ENCODE measurements around the gene HACD4. TPM values are rescaled to one million over a fixed set of nuclear protein-coding genes. Genes with fewer than 3 reads are reported as not detected.

Gene HACD4
- total RNA-seq, 1 donor, result 8.3 TPM

DNA sequence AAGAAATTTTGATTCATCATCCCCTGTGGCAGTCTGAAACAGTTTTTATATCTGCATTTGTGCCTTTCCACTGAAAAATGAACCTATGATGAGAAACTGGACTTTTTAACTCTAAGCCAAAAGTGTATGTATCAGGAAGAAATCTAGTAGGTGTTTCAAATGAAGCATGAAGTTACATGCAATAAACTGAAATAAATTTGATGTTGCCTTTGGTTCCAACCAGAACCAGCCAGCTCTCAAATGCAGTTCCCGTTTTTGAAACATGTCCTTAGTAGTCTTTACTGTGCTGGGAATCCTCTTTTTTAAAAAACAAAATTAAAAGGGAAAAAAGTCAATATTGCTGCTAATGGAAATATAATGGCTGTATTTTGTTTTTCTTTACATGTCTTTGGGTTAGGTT is 43.9 kb downstream of the HACD4 start:
- no peak for DNase-seq (ENCODE audit: insufficient read length, low spot score, missing footprints)
- Histone ChIP-seq H3K79me2 (ENCODE audit: insufficient read depth, low read length) (no peaks in the 10 kb centered on the region), H3K27me3 (ENCODE audit: insufficient read depth, low read length) (no peaks in the 10 kb centered on the region), H3K27ac (ENCODE audit: low read depth, low read length) (no peak overlapping the region), H3K36me3 (ENCODE audit: insufficient read depth, low read length) (peaks cover 18% of the 10 kb centered on the region), H2AFZ (ENCODE audit: low read length) (no peak overlapping the region), H3K4me3 (ENCODE audit: insufficient read depth, low read length) (no peak overlapping the region), H3K4me2 (ENCODE audit: insufficient read depth, low read length) (no peak overlapping the region), H3K9me3 (ENCODE audit: low read depth, low read length) (no peaks in the 10 kb centered on the region), H4K20me1 (ENCODE audit: insufficient read depth, low read length) (no peaks in the 10 kb centered on the region), H3K4me1 (ENCODE audit: insufficient read depth, low read length) (peaks cover 8% of the 10 kb centered on the region)
- TF ChIP-seq, protein P1, sequence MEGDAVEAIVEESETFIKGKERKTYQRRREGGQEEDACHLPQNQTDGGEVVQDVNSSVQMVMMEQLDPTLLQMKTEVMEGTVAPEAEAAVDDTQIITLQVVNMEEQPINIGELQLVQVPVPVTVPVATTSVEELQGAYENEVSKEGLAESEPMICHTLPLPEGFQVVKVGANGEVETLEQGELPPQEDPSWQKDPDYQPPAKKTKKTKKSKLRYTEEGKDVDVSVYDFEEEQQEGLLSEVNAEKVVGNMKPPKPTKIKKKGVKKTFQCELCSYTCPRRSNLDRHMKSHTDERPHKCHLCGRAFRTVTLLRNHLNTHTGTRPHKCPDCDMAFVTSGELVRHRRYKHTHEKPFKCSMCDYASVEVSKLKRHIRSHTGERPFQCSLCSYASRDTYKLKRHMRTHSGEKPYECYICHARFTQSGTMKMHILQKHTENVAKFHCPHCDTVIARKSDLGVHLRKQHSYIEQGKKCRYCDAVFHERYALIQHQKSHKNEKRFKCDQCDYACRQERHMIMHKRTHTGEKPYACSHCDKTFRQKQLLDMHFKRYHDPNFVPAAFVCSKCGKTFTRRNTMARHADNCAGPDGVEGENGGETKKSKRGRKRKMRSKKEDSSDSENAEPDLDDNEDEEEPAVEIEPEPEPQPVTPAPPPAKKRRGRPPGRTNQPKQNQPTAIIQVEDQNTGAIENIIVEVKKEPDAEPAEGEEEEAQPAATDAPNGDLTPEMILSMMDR (IDR thresholded peaks at IDR 0.05; ENCODE audit: extremely low read depth, low read depth, low read length), result no peak

DNA sequence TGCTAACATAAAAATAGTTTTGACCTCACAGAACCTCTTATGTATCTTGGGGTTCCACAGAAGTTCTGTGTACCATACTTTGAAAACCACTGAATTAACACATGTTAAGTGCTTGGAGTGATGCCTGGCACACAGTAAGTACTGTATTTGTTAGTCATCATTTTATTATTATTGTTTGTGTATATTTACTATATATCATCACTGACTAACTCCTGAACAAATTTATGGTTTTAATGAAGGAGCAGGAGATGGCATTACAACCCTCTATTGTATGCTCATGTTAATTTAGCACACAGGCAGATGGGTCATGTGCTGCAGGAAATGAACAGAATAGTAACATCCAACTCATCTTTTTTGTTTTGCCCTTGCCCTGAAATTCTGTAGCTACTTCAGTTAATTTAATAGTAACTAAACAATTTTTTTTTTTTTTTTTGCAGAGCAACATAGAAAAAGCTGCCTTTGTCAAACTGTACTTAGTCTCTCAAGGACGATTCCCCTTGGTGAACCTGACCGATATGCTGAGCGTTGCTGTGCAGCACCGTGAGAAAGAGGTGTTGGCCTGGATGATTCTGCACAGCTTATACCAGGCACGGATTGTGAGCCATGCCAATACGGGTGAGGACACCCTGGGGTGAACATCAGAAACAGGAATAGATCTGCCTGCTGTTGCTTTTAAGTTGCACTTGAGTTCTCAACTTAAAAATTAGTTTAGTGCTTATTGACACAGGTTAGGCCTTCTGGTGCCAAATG is 45.4 kb downstream of the HACD4 start:
- Histone ChIP-seq H3K4me2 (ENCODE audit: insufficient read depth, low read length) (no peak overlapping the region), H3K36me3 (ENCODE audit: insufficient read depth, low read length) (peaks cover 12% of the 10 kb centered on the region), H3K79me2 (ENCODE audit: insufficient read depth, low read length) (no peaks in the 10 kb centered on the region), H3K9me3 (ENCODE audit: low read depth, low read length) (no peaks in the 10 kb centered on the region), H3K27ac (ENCODE audit: low read depth, low read length) (no peak overlapping the region), H2AFZ (ENCODE audit: low read length) (no peak overlapping the region), H3K4me3 (ENCODE audit: insufficient read depth, low read length) (no peak overlapping the region), H3K27me3 (ENCODE audit: insufficient read depth, low read length) (no peaks in the 10 kb centered on the region), H3K4me1 (ENCODE audit: insufficient read depth, low read length) (peaks cover 22% of the 10 kb centered on the region), H4K20me1 (ENCODE audit: insufficient read depth, low read length) (no peaks in the 10 kb centered on the region)
- TF ChIP-seq, protein P1 (IDR thresholded peaks at IDR 0.05; ENCODE audit: extremely low read depth, low read depth, low read length), result no peak
- DNase-seq (ENCODE audit: insufficient read length, low spot score, missing footprints), result no peak

DNA sequence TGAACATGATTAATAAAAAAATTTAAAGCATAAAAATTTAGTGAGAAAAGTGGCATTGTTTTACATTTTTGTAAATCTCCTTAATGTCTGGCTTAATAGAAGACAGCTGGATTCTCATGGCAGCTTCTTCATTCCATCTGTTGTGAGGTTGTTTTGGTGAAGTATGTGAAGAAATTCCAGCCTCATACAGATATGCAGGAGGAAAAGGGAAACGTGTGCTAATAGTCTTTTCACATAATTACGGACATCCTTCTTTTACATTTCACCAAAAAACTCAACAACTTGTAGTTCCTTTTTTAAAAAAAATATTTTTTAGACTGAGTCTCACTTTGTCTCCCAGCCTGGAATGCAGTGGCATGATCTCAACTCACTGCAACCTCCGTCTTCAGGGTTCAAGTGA is 46.9 kb downstream of the HACD4 start:
- Histone ChIP-seq H2AFZ (ENCODE audit: low read length) (no peak overlapping the region), H3K4me3 (ENCODE audit: insufficient read depth, low read length) (no peak overlapping the region)

DNA sequence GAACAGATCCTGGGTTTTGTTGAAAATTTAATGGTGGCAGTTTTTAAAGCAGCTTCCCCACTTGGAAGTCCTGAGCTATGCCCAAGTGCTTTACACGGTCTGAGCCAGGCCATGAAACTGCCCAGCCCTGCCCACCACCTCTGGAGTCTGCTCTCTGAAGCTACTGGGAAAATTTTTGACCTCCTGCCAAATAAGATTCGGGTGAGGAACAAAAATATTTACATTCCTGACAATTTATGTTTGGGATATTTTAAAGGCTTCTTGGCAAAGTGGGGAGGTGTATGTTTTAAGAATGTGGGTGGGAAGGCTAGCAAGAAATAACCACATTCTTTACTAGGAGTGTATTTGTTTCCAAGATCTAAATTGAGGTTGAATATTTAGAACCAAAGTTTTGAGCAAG is 50.0 kb downstream of the HACD4 start:
- Histone ChIP-seq H3K36me3 (ENCODE audit: insufficient read depth, low read length) (peaks cover 8% of the 10 kb centered on the region), H2AFZ (ENCODE audit: low read length) (no peak overlapping the region), H3K9me3 (ENCODE audit: low read depth, low read length) (no peaks in the 10 kb centered on the region), H3K4me1 (ENCODE audit: insufficient read depth, low read length) (peaks cover 21% of the 10 kb centered on the region), H3K79me2 (ENCODE audit: insufficient read depth, low read length) (no peaks in the 10 kb centered on the region), H3K27me3 (ENCODE audit: insufficient read depth, low read length) (no peaks in the 10 kb centered on the region), H3K4me3 (ENCODE audit: insufficient read depth, low read length) (peak overlapping the region; percentile 1), H3K27ac (ENCODE audit: low read depth, low read length) (peak overlapping the region; percentile 48), H3K4me2 (ENCODE audit: insufficient read depth, low read length) (peak overlapping the region; percentile 53), H4K20me1 (ENCODE audit: insufficient read depth, low read length) (no peaks in the 10 kb centered on the region)
- TF ChIP-seq, protein P1 (IDR thresholded peaks at IDR 0.05; ENCODE audit: extremely low read depth, low read depth, low read length), result no peak
- peak; percentile 62 for DNase-seq (ENCODE audit: insufficient read length, low spot score, missing footprints)

More for the DNA sequence above, 46.9 kb downstream of the HACD4 start:
- no peaks in the 10 kb centered on the region for H3K27me3 ChIP-seq (ENCODE audit: insufficient read depth, low read length)
- H3K4me1 ChIP-seq (ENCODE audit: insufficient read depth, low read length), result peaks cover 29% of the 10 kb centered on the region
- H3K9me3 ChIP-seq (ENCODE audit: low read depth, low read length), result no peaks in the 10 kb centered on the region
- no peak overlapping the region for H3K27ac ChIP-seq (ENCODE audit: low read depth, low read length)
- no peaks in the 10 kb centered on the region for H4K20me1 ChIP-seq (ENCODE audit: insufficient read depth, low read length)
- H3K79me2 ChIP-seq (ENCODE audit: insufficient read depth, low read length), result no peaks in the 10 kb centered on the region
- no peak overlapping the region for H3K4me2 ChIP-seq (ENCODE audit: insufficient read depth, low read length)
- DNase-seq (ENCODE audit: insufficient read length, low spot score, missing footprints), result no peak
- TF ChIP-seq, protein P1 (IDR thresholded peaks at IDR 0.05; ENCODE audit: extremely low read depth, low read depth, low read length), result no peak
- H3K36me3 ChIP-seq (ENCODE audit: insufficient read depth, low read length), result peaks cover 3% of the 10 kb centered on the region
